Measurements from ENCODE around the gene PYGO1.

GRCh38 chr15:55494931-55495330 lies 93.2 kb downstream of the PYGO1 start:
- TF ChIP-seq CTCF (IDR thresholded peaks at IDR 0.05): no peak
- no peak for TF ChIP-seq POLR2A (IDR thresholded peaks at IDR 0.05)

All from adrenal gland (tissue), 5 donors.